Activated T-cell treated with anti-CD3 and anti-CD28 coated beads, Interleukin-2, amount 50 U/mL, for 1 hour (primary cell): ENCODE results near the gene DLG2.

Experiments
- DNase-seq: peaks from one replicate; pipeline ENCODE4 v3.0.0-alpha.2; 2020

Gene DLG2

DNA sequence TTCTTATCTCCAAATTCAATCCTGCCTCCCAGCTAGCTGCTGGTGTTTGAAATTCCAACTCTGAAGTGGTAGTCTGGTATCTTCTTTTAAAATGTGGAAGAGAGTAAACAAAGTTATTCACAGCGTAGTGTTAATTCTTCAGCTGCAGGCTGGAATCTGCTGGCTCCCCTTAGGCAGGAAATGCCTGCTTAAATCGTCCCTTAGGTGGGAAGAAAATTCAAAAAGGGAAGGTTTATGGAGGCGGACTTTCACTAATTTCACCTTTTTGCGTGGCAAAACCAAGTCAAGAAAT lies 1901.9 kb downstream of the DLG2 start:
- no peak for DNase-seq

DNA sequence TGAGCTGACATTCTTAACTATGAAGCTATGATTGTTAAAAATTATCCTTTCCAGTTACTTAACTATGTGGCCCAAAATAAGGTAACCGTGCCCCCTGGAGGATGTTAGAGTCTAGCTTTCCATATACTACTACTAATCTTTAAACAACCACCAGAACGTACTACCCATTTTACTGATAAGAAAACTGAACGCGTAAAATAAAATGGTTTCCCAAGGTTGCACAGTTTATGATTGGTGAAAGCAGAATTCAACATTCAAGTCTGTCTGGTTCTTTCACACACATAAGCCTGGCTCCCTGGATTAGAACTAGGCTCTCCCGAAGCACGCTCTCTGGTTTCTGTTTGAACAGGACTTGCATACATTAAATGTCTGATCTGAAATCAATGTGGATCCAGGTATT lies 1903.1 kb downstream of the DLG2 start:
- no peak for DNase-seq

- no peak for DNase-seq
Measured at GRCh38 chr11:83722392-83723119, 1904.6 kb downstream of the DLG2 start.

- no peak for DNase-seq
Measured at GRCh38 chr11:83721263-83721662, 1905.9 kb downstream of the DLG2 start.

GRCh38 chr11:83720675-83721074 lies 1906.5 kb downstream of the DLG2 start:
- no peak for DNase-seq

DNA sequence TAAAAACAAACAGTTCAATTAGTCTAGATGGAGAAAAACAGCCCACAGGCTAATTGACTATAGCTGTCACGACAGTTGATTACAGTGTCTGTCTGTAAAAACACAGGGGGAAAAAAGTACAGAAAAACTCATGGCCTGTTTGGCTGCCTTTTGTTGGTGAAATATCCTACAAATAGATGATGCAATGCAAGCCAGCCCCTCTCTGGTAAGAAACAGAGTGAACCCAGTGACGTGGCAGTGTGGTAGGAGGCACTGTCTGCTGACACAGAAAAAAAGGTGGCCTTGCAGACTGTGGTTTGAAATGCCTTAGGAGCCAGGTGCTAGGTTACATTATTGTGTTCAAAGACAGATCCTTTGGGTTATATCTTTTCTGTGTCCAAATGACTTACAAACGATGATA lies 1909.6 kb downstream of the DLG2 start:
- DNase-seq, result no peak

- no peak for DNase-seq
Measured at GRCh38 chr11:83715927-83716535, 1911.1 kb downstream of the DLG2 start.

DNA sequence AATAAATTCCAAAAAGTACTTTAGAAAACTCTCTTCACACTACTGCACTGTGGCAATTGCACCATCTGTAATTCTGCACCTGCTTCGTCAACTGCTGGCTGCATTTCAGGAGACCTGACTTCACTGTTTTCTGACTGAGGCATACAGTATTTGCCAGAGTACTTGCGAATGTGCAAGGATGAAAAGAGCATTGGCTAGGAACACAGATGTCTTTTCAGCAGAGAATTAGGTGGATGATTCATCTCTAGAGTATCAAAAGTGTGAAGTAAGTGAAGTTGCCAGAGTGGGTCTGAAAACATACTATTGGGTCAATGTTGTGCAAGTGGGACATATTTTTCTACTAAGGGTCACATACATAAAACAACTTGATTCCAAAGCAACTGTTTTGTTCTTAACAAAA lies 1913.4 kb downstream of the DLG2 start:
- no peak for DNase-seq

- no peak for DNase-seq
Measured at GRCh38 chr11:83711106-83711527, 1916.0 kb downstream of the DLG2 start.

- no peak for DNase-seq
Measured at GRCh38 chr11:83709434-83709833, 1917.7 kb downstream of the DLG2 start.

DNA sequence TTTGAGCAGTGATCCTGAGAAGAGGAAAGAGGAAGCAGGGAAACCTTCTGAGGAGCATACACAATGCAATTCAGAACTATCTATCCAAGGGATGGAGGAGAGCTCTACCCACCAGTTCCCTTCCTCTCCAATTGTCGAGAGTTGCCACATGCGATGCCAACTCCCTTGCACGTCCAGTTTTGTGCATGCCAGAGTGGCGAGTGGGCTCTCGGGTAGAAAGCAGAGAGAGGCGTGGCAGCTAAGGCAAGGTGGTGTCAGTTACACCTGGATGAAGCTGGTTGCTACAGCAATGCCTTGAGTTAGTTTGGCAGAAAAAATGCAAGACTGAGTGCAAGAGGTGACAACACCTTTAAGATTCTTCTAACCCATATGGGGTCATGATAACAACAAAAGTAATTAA lies 1920.6 kb downstream of the DLG2 start:
- DNase-seq, result no peak

GRCh38 chr11:83702796-83703195 lies 1924.3 kb downstream of the DLG2 start:
- no peak for DNase-seq

GRCh38 chr11:83697518-83697917 lies 1929.6 kb downstream of the DLG2 start:
- DNase-seq, result no peak

DNA sequence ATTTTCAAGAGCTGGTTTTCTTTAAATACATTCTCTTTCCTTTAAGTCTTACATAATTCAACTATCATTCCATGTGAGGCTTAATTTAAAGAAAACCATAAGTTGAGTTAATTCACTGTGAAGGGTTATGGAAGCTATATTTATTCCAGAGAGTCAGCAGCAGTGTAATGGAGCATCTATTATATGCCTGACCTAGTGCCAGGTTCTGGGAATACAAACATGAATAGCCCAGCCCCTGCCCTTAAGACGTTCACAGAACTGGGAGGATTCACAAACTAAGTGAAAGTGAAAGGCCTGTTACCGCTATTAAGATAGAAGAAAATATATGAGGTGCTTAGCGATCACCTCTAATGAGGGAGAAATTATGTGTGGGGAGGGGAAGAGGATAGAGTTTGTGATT lies 1932.1 kb downstream of the DLG2 start:
- DNase-seq, result no peak

GRCh38 chr11:83694191-83694910 lies 1932.8 kb downstream of the DLG2 start:
- no peak for DNase-seq

- DNase-seq, result no peak
Measured at GRCh38 chr11:83693306-83693992, 1933.7 kb downstream of the DLG2 start.

- DNase-seq, result no peak
Measured at GRCh38 chr11:83692675-83693074, 1934.5 kb downstream of the DLG2 start.

- no peak for DNase-seq
Measured at GRCh38 chr11:83691451-83691950, 1935.6 kb downstream of the DLG2 start.

- no peak for DNase-seq
Measured at GRCh38 chr11:83689144-83689780, 1937.9 kb downstream of the DLG2 start.

DNA sequence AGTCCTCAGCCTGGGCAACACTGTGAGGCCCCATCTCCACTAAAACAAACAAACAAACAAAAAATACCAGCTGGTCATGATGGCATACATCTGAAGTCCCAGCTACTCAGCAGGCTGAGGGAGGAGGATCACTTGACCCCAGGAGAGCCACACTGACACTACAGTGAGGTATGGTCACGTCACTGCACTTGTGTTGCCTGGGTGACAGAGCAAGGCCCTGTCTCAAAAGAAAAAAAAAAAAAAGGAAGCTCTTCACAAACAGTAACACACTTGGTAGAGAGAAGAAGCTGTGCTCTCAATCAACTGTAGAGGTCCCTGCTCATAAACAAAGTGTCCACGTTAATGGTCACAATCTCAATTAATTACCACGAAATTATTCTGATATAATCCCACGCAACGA lies 1939.4 kb downstream of the DLG2 start:
- no peak for DNase-seq

DNA sequence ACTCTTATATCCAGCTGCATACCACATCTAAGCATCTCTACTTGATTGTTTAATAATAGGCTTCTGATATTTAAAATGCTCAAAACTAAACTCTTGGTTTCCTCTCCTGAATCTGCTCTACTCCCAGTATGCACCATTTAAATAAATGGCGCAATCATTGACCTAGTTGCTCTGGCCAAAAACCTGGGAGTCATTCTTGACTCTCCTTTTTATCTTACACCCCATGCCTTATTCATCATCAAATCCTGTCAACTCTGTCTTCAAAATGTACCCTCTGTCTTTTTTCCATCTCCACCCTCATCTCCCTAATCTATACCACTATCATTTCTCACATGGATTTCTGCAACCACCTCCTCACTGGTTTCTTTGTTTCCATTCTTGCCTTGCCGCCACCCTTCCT lies 1941.4 kb downstream of the DLG2 start:
- no peak for DNase-seq

GRCh38 chr11:83684071-83684470 lies 1943.1 kb downstream of the DLG2 start:
- DNase-seq, result no peak

DNA sequence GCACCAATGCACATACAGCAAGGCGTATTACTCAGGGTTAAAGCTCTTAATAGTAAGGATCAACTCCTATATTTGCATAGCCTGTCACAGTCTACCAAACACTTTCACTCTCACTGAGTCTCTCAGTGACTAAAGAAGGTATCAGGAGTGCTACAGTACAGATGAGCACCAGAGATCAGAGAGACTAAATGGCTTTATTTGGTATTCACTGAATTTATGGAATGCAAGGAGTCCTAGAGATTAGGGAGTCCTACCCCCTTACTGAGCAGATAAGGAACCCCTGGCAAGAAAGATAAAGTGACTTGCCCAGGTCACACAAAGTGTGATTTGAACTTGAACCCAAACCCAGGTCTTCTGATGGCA lies 1944.6 kb downstream of the DLG2 start:
- no peak for DNase-seq
